Naive thymus-derived CD8-positive, alpha-beta T cell (primary cell): ENCODE measurements around the gene C1orf174. TPM values are rescaled to one million over a fixed set of nuclear protein-coding genes. Genes with fewer than 3 reads are reported as not detected.
A peak's percentile ranks its signal among the peaks of the same experiment; 100 is the strongest.

ENCODE experiments used
- ATAC-seq, 2 donors: fragments of 150-1000 bp; cut with Tn5 transposase in 1 of 2; sonication (Bioruptor Pico), chemical (Tn5 transposase) in 1 of 2; 1 replicate in 1 of 2; 2 replicates in 1 of 2; pipeline ENCODE4 v1.10.0; 2021; ENCODE audit warnings: mild to moderate bottlenecking in 2 of 2, moderate library complexity in 2 of 2
- POLR2A ChIA-PET: fragments of 350-600 bp; sonication (Branson Sonifier 250); formaldehyde crosslinking; loops from one replicate; lab custom pipeline; 2021; ENCODE audit warnings: antibody characterized with exemption; lab: Charles Lee
- DNase-seq, 10 donors: peaks; one replicate each; pipeline versions ENCODE4 v3.0.0 to v3.0.0-alpha.2; 2020 to 2022
- H3K27ac Mint-ChIP-seq, 10 donors: one replicate each; pipeline ENCODE4 v1.8.0; 2020 to 2022; ENCODE audit warnings: mild to moderate bottlenecking in 10 of 10, mixed read lengths in 10 of 10, moderate library complexity in 4 of 10, inconsistent platforms in 1 of 10
- H3K27me3 Mint-ChIP-seq, 5 donors: one replicate each; pipeline ENCODE4 v1.8.0; 2021 to 2022; ENCODE audit warnings: mixed read lengths in 5 of 5
- H3K36me3 Mint-ChIP-seq, 3 donors: one replicate each; pipeline ENCODE4 v1.8.0; 2020 to 2022; ENCODE audit warnings: mixed read lengths in 3 of 3, mild to moderate bottlenecking in 2 of 3, inconsistent platforms in 1 of 3
- H3K4me1 Mint-ChIP-seq, 4 donors: one replicate each; pipeline ENCODE4 v1.8.0; 2021 to 2022; ENCODE audit warnings: mixed read lengths in 4 of 4
- H3K4me3 Mint-ChIP-seq, 10 donors: one replicate each; pipeline ENCODE4 v1.8.0; 2020 to 2022; ENCODE audit warnings: mild to moderate bottlenecking in 10 of 10, mixed read lengths in 10 of 10, moderate library complexity in 6 of 10, inconsistent platforms in 1 of 10
- H3K9me3 Mint-ChIP-seq, 9 donors: one replicate each; pipeline ENCODE4 v1.8.0; 2020 to 2022; ENCODE audit warnings: mixed read lengths in 9 of 9, mild to moderate bottlenecking in 3 of 9, inconsistent platforms in 1 of 9, moderate library complexity in 1 of 9
- polyA plus RNA-seq, 3 donors: library from polyadenylated mRNA; unstranded; fragments of 300-500 nt; fragmentation: Illumina TruSeq; gene quantifications; one replicate each; pipeline ENCODE4 v1.2.3, GENCODE V29; 2021
- total RNA-seq, 8 experiments: library from RNA in 2 of 8; stranded (reverse) in 2 of 8; gene quantifications; one replicate each; pipeline ENCODE4 v1.2.3 and lab custom pipeline; 2021 to 2026

The C1orf174 gene
- total and polyA plus RNA-seq, 5 experiments from 2014 or later = 16.4 to 29.9 (median 27.6) TPM

DNA sequence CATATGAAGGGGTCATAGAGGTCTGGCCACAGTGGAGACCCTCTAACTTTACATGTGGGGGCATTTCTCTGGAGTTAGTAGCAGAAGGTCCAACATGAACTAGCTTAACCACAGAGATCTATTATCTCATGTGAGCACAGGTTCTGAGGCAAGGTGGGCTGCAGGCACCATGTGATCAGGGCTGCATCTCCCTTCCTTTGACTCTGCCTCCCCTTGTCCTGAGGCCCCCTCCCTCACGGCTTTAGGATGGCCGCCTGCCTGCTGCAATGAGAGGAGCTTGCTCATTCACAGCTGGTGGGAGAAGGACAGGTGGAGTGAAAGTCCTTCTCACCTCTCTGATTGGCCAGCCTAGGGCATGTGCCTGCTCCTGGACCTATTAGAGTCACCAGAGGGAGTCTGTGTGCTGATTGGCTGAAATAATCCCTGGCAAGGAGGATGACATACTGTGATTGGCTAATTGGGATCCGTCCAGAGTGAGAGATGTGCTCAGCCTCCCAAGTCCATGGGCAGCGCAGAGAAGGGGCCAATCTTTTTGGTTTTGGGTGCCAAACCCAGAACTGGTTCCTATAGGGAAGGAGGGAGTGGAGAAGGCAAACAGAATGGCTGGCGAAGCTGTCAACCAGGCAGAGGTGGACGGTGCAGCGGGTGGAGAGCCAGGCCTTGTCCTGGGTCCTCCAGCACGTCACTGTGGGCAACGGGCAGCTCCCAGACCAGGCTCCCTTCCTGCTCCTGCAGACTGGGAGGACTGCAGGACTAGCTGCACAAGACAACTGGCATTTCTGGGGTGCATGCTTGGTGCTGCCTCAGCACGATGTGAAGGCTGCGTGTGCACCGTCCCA is 39.4 kb upstream of the C1orf174 start:
- Mint-ChIP-seq H3K27me3 (peaks cover 7 to 36% (median 12%) of the 10 kb centered on the region in 5 donors), H3K4me1 (peaks cover 0 to 2% (median 0%) of the 10 kb centered on the region in 4 donors), H3K9me3 (peaks cover 0 to 31% (median 8%) of the 10 kb centered on the region in 9 donors), H3K27ac (no peak overlapping the region), H3K4me3 (no peak overlapping the region), H3K36me3 (peaks cover 0 to 14% (median 0%) of the 10 kb centered on the region in 3 donors)
- DNase-seq (peak in 1 of 10 donors; percentile 54), ATAC-seq (no peak)
- POLR2A ChIA-PET = no interaction called here

DNA sequence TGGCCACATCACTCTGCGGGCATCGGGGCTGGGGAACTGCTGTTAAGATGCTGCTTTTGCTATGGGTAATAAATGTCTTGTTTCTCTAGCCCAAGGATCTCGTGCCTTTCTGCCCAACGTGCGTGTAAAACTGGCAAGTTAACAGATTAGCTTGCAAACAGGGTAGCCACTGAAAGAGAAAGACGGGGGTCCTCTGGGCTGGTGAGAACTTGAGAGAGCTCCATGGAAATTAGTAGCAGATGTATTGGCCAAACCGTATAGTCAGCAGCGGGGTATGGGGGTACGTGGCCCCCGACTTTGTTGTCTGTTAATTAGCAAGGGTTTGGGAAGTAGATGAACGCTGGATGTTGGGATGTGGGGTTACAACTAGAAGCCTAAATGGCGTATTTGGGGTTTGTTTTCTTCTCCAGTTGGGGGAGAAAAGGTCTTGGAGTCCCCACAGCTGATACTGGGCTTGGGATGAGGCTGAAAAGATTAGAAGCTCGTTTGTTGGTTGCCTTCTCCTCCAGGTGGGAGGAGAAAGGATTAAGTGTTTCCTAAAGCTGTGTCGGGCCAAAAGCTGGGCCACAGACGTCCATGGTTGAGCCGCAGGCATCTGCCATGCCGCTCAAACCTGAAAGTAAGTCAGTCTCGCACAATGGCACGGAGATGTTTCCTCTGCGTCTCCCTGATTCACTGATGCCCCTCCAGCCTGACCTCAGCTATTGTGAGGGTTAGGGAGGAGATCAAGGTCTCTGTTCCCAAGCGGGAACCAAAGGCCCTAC is 32.3 kb upstream of the C1orf174 start:
- DNase-seq = no peak
- H3K27me3 Mint-ChIP-seq = peaks cover 8 to 22% (median 10%) of the 10 kb centered on the region in 5 donors
- H3K36me3 Mint-ChIP-seq = peaks cover 0 to 5% (median 0%) of the 10 kb centered on the region in 3 donors
- no peak for ATAC-seq
- no peak overlapping the region for H3K4me3 Mint-ChIP-seq
- no peak overlapping the region for H3K27ac Mint-ChIP-seq
- H3K9me3 Mint-ChIP-seq = peaks cover 0 to 18% (median 4%) of the 10 kb centered on the region in 9 donors
- POLR2A ChIA-PET = no interaction called here
- peaks cover 0 to 12% (median 6%) of the 10 kb centered on the region in 4 donors for H3K4me1 Mint-ChIP-seq

- H3K27ac Mint-ChIP-seq = no peak overlapping the region
- ATAC-seq (no peak), DNase-seq (no peak)
- H3K9me3 Mint-ChIP-seq = peaks cover 0 to 8% (median 0%) of the 10 kb centered on the region in 9 donors
- H3K4me3 Mint-ChIP-seq = no peak overlapping the region
- peaks cover 0 to 12% (median 6%) of the 10 kb centered on the region in 4 donors for H3K4me1 Mint-ChIP-seq
- no peaks in the 10 kb centered on the region for H3K36me3 Mint-ChIP-seq
- POLR2A ChIA-PET = no interaction called here
- peaks cover 7 to 23% (median 12%) of the 10 kb centered on the region in 5 donors for H3K27me3 Mint-ChIP-seq
Measured at GRCh38 chr1:3931007-3931912, 31.2 kb upstream of the C1orf174 start.

- no peak for ATAC-seq
- H3K4me3 Mint-ChIP-seq = peak overlapping the region in 1 of 10 donors; percentile 54
- H3K4me1 Mint-ChIP-seq = peaks cover 0 to 12% (median 6%) of the 10 kb centered on the region in 4 donors
- POLR2A ChIA-PET = no interaction called here
- DNase-seq = no peak
- H3K36me3 Mint-ChIP-seq = no peaks in the 10 kb centered on the region
- H3K27me3 Mint-ChIP-seq = peaks cover 7 to 27% (median 12%) of the 10 kb centered on the region in 5 donors
- peak overlapping the region in 6 of 10 donors; percentile 3 to 87 (median 49) for H3K27ac Mint-ChIP-seq
- peaks cover 0 to 6% (median 0%) of the 10 kb centered on the region in 9 donors for H3K9me3 Mint-ChIP-seq
Measured at GRCh38 chr1:3930301-3931006, 30.4 kb upstream of the C1orf174 start.

GRCh38 chr1:3929126-3929525 is 29.1 kb upstream of the C1orf174 start:
- DNase-seq (no peak), ATAC-seq (no peak)
- POLR2A ChIA-PET = no interaction called here
- peaks cover 0 to 6% (median 0%) of the 10 kb centered on the region in 9 donors for H3K9me3 Mint-ChIP-seq
- H3K4me3 Mint-ChIP-seq = no peak overlapping the region
- H3K4me1 Mint-ChIP-seq = peaks cover 0 to 12% (median 6%) of the 10 kb centered on the region in 4 donors
- peaks cover 4 to 19% (median 11%) of the 10 kb centered on the region in 5 donors for H3K27me3 Mint-ChIP-seq
- peak overlapping the region in 2 of 10 donors; percentile 8 to 66 for H3K27ac Mint-ChIP-seq
- H3K36me3 Mint-ChIP-seq = no peaks in the 10 kb centered on the region

DNA sequence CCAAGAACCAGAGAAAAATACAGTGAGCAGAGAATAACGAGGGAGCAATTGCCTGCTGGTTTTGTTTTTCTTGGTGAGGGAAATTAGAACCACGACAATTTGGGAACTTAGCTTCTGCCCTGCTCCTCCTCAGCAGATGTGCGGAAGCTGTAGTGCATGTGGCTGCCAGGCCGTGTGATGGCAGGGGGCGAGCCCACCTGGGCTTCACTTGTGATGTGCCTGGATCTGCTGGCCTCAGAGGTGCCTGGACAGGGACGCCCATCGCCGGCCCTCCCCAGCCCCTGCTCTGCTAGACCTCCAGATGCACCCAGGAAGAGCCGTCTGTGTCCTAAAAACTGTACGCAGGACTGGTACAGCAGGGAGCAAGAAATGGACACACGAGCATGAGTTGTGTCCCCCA is 28.5 kb upstream of the C1orf174 start:
- Mint-ChIP-seq H3K27me3 (peaks cover 4 to 16% (median 13%) of the 10 kb centered on the region in 5 donors), H3K4me1 (peaks cover 0 to 12% (median 6%) of the 10 kb centered on the region in 4 donors), H3K4me3 (no peak overlapping the region), H3K27ac (peak overlapping the region in 1 of 10 donors; percentile 20), H3K9me3 (peaks cover 0 to 6% (median 0%) of the 10 kb centered on the region in 9 donors), H3K36me3 (no peaks in the 10 kb centered on the region)
- DNase-seq = no peak
- ATAC-seq = no peak
- POLR2A ChIA-PET = no interaction called here

GRCh38 chr1:3926956-3927355 is 26.9 kb upstream of the C1orf174 start:
- peaks cover 3 to 16% (median 7%) of the 10 kb centered on the region in 5 donors for H3K27me3 Mint-ChIP-seq
- DNase-seq = no peak
- peaks cover 0 to 12% (median 7%) of the 10 kb centered on the region in 4 donors for H3K4me1 Mint-ChIP-seq
- POLR2A ChIA-PET = no interaction called here
- H3K36me3 Mint-ChIP-seq = no peaks in the 10 kb centered on the region
- H3K9me3 Mint-ChIP-seq = peaks cover 0 to 6% (median 0%) of the 10 kb centered on the region in 9 donors
- H3K27ac Mint-ChIP-seq = no peak overlapping the region
- H3K4me3 Mint-ChIP-seq = no peak overlapping the region
- ATAC-seq = no peak

GRCh38 chr1:3925762-3926161 is 25.7 kb upstream of the C1orf174 start:
- DNase-seq (no peak), ATAC-seq (no peak)
- Mint-ChIP-seq H3K4me1 (peaks cover 0 to 12% (median 7%) of the 10 kb centered on the region in 4 donors), H3K27ac (peak overlapping the region in 1 of 10 donors; percentile 55), H3K36me3 (no peaks in the 10 kb centered on the region), H3K9me3 (peaks cover 0 to 6% (median 0%) of the 10 kb centered on the region in 9 donors), H3K4me3 (no peak overlapping the region), H3K27me3 (peaks cover 3 to 16% (median 7%) of the 10 kb centered on the region in 5 donors)
- POLR2A ChIA-PET = no interaction called here

GRCh38 chr1:3925256-3925655 is 25.2 kb upstream of the C1orf174 start:
- Mint-ChIP-seq H3K27ac (no peak overlapping the region), H3K27me3 (peaks cover 3 to 20% (median 7%) of the 10 kb centered on the region in 5 donors), H3K9me3 (peaks cover 0 to 3% (median 0%) of the 10 kb centered on the region in 9 donors), H3K36me3 (no peaks in the 10 kb centered on the region), H3K4me3 (no peak overlapping the region), H3K4me1 (peaks cover 0 to 9% (median 4%) of the 10 kb centered on the region in 4 donors)
- DNase-seq (no peak), ATAC-seq (no peak)
- POLR2A ChIA-PET = interaction anchor here (1.0 kb wide), 1 partner anchor 22 kb away, joined by 3 read pairs; no protein-coding TSS in a partner anchor

- H3K4me1 Mint-ChIP-seq = peaks cover 0 to 6% (median 2%) of the 10 kb centered on the region in 4 donors
- H3K36me3 Mint-ChIP-seq = no peaks in the 10 kb centered on the region
- POLR2A ChIA-PET = interaction anchor here (1.0 kb wide), 1 partner anchor 22 kb away, joined by 3 read pairs; no protein-coding TSS in a partner anchor
- no peak overlapping the region for H3K4me3 Mint-ChIP-seq
- peaks cover 2 to 20% (median 5%) of the 10 kb centered on the region in 5 donors for H3K27me3 Mint-ChIP-seq
- DNase-seq (no peak), ATAC-seq (no peak)
- peak overlapping the region in 1 of 10 donors; percentile 59 for H3K27ac Mint-ChIP-seq
- no peaks in the 10 kb centered on the region for H3K9me3 Mint-ChIP-seq
Measured at GRCh38 chr1:3924825-3925220, 24.8 kb upstream of the C1orf174 start.

GRCh38 chr1:3924186-3924824 is 24.2 kb upstream of the C1orf174 start:
- Mint-ChIP-seq H3K36me3 (no peaks in the 10 kb centered on the region), H3K27me3 (peaks cover 2 to 20% (median 5%) of the 10 kb centered on the region in 5 donors), H3K4me1 (peaks cover 0 to 4% (median 2%) of the 10 kb centered on the region in 4 donors), H3K4me3 (no peak overlapping the region), H3K27ac (no peak overlapping the region), H3K9me3 (no peaks in the 10 kb centered on the region)
- POLR2A ChIA-PET = interaction anchor here (1.0 kb wide), 1 partner anchor 22 kb away, joined by 3 read pairs; no protein-coding TSS in a partner anchor
- ATAC-seq (no peak), DNase-seq (no peak)
